ENCODE measurements around the gene TOMM7.
"Not testable (repeated sequence)": the region's sequence is repeated elsewhere in the genome, so short reads cannot be mapped to it uniquely, and the experiment has no call there.

Gene TOMM7

GRCh38 chr7:22799633-22800032, 23.0 kb downstream of the TOMM7 start:
- Histone ChIP-seq H3K36me3 (ENCODE audit: control insufficient read depth, insufficient read depth, low read length) (no peaks in the 10 kb centered on the region), H3K4me3 (replicated peaks; ENCODE audit: low read depth, low read length) (no peak overlapping the region), H3K27me3 (replicated peaks; ENCODE audit: control insufficient read depth, insufficient read depth, low read length) (no peaks in the 10 kb centered on the region)
- DNase-seq (ENCODE audit: extremely low read depth, insufficient read length) = no peak
- no peak for TF ChIP-seq CTCF (IDR thresholded peaks at IDR 0.05; ENCODE audit: insufficient read depth, low read length, poor library complexity, severe bottlenecking)

- DNase-seq (ENCODE audit: extremely low read depth, insufficient read length) = no peak
- no peak overlapping the region for H3K4me3 ChIP-seq (replicated peaks; ENCODE audit: low read depth, low read length)
- H3K36me3 ChIP-seq (ENCODE audit: control insufficient read depth, insufficient read depth, low read length) = no peaks in the 10 kb centered on the region
- TF ChIP-seq CTCF (IDR thresholded peaks at IDR 0.05; ENCODE audit: insufficient read depth, low read length, poor library complexity, severe bottlenecking) = no peak
- no peaks in the 10 kb centered on the region for H3K27me3 ChIP-seq (replicated peaks; ENCODE audit: control insufficient read depth, insufficient read depth, low read length)
These were observed 28.8 kb downstream of the TOMM7 start for GRCh38 chr7:22793593-22794462.

DNA sequence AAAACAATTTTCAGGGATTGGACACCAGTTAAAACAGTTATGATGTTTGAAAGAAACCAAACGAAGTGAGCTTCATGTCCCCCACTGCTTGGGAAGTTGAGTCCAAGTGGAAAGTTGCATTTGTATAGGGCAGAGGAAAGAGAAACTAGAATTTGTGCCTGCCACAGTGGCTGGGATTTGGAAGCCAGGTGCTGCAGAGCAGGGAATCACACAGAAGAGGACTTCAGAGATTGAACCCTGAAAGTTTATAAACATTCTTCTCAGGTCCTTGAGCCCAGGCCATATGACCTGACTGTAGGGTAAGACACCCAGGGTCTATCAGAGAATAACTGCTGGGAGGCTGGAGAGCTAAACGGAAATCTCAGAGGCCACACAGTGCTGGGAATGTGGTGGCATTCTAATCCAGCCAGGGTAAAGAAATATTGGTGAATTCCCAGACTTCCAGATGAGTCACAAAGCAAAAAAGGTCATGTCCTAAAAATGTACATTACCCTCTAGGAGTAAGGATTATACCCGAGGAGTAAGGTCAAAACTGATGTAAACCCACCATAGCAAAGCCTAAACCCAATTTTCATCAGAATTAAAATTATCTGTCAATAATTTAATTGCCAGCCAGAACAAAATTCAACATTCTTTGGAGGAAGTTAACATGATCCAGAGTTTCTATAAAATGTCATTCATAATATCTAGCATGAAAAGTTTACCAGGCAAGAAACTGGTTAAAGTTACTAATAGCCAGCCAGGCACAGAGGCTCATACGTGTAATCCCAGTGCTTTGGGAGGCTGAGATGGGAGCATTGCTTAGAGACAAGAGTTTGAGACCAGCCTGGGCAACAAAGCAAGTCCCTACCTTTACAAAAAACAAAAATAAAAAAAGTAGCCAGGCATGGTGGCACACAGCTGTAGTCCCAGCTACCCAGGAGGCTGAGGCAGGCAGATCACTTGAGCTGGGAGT, 31.2 kb downstream of the TOMM7 start:
- Histone ChIP-seq H3K27me3 (replicated peaks; ENCODE audit: control insufficient read depth, insufficient read depth, low read length) (no peaks in the 10 kb centered on the region), H3K36me3 (ENCODE audit: control insufficient read depth, insufficient read depth, low read length) (no peaks in the 10 kb centered on the region), H3K4me3 (replicated peaks; ENCODE audit: low read depth, low read length) (no peak overlapping the region)
- no peak for DNase-seq (ENCODE audit: extremely low read depth, insufficient read length)
- TF ChIP-seq CTCF (IDR thresholded peaks at IDR 0.05; ENCODE audit: insufficient read depth, low read length, poor library complexity, severe bottlenecking) = no peak

DNA sequence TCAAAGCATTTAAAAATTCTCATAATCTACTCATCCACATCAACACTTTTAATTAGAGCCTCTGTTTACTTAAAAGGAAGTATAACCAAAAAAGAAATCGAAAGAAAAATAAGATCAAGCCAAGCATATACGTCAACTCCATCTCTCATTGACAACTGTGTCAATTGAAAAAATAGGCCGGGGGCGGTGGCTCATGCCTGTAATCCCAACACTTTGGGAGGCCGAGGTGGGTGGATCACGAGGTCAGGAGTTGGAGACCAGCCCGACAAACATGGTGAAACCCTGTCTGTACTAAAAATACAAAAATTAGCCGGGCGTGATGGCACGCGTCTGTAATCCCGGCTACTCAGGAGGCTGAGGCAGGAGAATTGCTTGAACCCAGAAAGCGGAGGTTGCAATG, 32.0 kb downstream of the TOMM7 start:
- not testable (repeated sequence) for H3K27me3 ChIP-seq (replicated peaks; ENCODE audit: control insufficient read depth, insufficient read depth, low read length); H3K36me3 ChIP-seq (ENCODE audit: control insufficient read depth, insufficient read depth, low read length); DNase-seq (ENCODE audit: extremely low read depth, insufficient read length); H3K4me3 ChIP-seq (replicated peaks; ENCODE audit: low read depth, low read length)

- no peaks in the 10 kb centered on the region for H3K27me3 ChIP-seq (replicated peaks; ENCODE audit: control insufficient read depth, insufficient read depth, low read length)
- DNase-seq (ENCODE audit: extremely low read depth, insufficient read length) = no peak
- H3K4me3 ChIP-seq (replicated peaks; ENCODE audit: low read depth, low read length) = no peak overlapping the region
- no peaks in the 10 kb centered on the region for H3K36me3 ChIP-seq (ENCODE audit: control insufficient read depth, insufficient read depth, low read length)
- no peak for TF ChIP-seq CTCF (IDR thresholded peaks at IDR 0.05; ENCODE audit: insufficient read depth, low read length, poor library complexity, severe bottlenecking)
These were observed 34.7 kb downstream of the TOMM7 start for GRCh38 chr7:22787951-22788350.

Data from GM06990 (cell line).